GM21528 (cell line): ENCODE measurements around the gene SERBP1.
"Not testable (repeated sequence)": the region's sequence is repeated elsewhere in the genome, so short reads cannot be mapped to it uniquely, and the experiment has no call there.

ENCODE experiments used
- ATAC-seq: cut with Tn5 transposase; IDR thresholded peaks from one replicate; pipeline ENCODE4 v1.9.1; 2021; ENCODE audit warnings: mild to moderate bottlenecking, moderate library complexity; ENCODE audit not compliant: unreplicated experiment, low FRiP score

SERBP1 gene

DNA sequence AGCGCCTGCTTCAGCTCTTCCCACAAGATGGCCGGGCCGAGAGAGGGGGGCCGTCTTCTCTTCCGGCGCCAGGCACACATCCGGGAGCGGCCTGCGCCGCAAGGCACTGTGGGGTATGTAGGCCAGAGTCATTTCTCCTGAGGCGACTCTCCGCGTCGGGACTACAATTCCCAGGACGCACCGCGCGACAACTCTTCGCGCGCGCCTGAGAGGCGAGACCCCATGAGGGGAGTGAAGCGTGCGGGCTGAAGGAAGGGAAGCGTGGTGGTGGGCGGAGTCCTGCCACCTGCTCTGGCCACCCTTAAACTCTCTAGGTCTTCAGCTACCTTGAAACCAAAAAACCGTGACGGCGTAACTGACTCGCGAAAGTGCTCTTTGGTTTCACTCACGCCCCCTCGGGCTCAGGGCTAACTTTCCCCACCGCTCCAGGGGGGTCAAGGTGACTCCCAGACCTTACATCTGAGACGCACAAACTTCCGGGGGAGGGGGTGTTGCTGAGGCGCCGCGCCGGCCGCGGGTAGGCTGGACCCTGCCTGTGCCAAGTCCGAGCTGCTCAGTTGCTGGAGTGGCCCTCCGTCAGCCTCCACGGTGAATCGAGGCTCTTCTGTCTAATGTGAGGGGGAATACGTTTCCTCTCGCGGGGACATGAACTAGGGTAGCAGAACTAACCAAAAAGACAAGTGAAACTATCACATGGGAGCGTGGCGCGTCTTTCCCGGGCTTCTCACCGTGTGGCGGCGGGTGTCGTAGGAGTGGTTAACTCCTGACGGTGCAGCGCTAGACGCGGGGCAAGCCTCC, at the start of gene SERBP1:
Gene SERBP1 (minus strand): TSS at position 45 of the 798 bp plus-strand sequence. CDS start 102 bp downstream, outside the sequence.
- peak; percentile 92 for ATAC-seq

DNA sequence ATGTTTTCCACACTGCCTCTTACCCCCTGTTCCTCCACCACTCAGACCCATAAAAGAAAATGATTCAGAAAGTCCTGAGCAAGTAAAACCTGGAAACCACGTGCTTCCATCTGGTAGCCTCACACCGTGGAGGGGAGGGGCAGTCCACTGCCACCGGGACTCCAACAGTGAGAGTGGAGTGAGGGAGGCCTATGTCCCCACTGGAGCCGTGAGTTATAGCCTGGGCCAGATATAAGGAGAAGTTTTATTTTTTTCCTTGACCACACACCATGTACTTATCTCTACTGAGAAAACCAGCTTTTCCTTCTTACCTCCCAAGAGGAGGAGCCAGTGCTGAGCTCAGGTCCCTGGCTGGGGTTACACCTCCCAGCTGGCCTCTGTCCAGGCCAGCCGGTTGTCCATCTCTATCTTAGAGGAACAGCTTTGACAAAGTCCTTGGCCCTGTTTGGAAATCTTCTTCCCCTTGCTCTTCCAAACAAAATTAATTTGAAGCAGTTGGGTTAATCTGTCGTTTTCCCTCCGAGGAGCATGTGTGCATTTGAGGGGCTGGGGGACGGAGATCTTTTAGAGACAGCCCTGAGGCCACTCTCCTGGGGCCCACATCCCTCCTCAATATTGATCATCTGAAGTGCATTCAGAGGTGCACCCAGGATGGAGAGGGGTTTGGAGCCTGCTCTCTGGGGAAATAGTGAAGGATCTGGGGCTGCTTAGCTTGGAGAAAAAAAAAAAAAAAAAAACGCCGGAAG, 49.1 kb upstream of the SERBP1 start:
- no peak for ATAC-seq

GRCh38 chr1:67476906-67477305, 46.7 kb upstream of the SERBP1 start:
- no peak for ATAC-seq

- ATAC-seq, result no peak
Observed at GRCh38 chr1:67476006-67476482, 45.8 kb upstream of the SERBP1 start.

DNA sequence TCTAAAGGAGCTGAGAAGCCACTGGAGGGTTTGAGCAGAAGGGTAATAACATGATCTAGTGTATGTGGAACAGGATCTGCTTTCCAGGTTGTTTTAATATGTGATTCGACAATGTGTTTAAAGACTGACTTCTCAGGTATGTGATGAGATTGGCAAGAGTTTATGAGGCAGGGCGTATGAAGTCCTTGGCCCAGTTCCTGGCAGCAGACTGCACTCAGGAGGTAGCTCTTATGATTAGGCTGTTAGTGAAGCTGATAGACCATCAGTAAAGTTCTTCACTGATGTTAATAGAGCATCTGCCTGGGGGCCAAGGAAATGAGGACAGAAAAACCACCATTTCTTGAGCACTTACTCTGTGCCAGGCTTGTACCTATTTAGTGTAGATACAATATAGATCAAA, 41.9 kb upstream of the SERBP1 start:
- ATAC-seq, result no peak

DNA sequence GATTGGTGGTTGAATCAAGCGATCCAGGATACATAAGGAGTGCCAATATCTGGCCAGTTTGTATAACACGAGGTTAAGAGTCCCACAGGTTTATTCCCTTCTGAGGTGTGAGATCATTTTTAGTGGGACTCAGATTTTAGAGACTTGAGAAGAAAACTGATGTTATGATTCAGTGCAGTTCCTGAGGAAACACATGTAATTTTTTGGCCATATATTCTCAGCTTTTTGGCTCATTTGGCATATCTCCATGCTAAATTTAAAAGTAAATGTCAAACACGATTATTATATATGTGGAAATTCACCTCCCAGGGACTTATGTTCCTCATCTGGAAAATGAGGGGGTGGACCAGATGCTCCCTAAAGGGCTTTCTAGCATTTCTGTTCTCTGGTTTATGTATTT, 39.2 kb upstream of the SERBP1 start:
- ATAC-seq, result no peak

DNA sequence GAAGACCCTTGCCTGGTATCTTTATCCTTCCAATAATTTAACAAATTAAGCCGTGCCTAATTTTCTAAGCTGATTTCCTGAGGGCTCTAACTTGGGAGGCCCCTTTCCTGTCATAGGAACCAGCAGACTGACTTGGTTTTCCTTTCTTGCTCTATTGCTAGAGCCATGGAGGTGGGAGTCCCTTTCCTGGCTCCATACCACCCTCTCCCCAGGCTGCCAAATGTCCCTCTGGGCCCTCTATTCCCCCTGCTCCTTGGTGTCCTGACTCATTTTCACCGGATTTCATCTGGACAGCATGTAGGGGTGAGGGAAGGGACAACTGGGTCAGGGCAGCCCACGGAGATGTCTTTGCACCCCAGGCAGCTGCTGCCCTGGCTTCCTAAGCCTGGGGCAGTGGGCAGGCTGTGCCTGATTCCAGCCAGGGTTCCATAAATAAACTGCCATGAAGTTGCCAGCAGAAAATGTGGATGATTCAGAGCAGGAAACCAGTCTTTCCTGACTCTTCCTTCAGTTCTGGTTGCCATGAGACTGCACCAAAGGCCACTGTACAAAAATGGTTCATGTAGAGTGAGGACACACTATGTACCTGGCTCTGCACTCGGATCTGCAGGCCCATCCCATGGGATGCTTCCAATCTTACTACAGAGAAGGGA, 38.0 kb upstream of the SERBP1 start:
- no peak for ATAC-seq

DNA sequence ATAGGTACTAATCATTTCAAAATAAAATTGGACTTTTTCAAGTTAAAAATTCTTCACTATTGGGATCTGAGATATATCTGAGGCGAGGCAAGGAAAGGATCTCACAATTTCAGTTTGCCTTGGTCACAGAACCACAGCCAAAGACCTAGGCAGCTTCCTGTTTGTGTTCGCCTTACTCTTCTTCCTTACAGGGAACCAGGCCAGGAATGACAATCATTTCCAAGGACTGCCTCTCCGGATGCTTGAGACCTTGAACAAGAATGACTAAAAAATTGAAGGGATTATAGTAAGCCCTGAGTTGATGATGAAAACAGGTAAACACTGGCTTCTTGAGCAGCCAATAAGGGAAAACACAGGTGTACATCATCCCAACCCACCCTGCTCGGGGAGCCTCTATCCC, 35.2 kb upstream of the SERBP1 start:
- no peak for ATAC-seq

DNA sequence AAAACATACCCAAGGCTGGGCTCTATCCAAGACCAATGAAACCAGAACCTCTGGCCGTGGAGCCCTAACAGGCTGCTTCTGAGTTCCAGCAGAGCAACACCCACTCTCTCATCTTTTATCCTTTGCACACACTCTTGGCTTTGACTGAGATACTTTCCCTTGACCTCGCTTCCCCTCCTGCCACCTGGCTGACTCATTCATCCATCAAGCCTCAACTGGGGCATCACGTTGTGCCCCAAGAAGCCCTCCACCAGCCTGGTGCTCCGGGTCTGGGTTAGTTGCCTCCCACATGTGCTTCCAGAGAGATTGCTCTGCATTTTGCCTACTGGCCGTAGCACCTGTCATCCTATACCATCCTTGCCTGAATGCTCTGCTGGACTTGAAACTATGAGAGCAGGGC, 34.5 kb upstream of the SERBP1 start:
- no peak for ATAC-seq

DNA sequence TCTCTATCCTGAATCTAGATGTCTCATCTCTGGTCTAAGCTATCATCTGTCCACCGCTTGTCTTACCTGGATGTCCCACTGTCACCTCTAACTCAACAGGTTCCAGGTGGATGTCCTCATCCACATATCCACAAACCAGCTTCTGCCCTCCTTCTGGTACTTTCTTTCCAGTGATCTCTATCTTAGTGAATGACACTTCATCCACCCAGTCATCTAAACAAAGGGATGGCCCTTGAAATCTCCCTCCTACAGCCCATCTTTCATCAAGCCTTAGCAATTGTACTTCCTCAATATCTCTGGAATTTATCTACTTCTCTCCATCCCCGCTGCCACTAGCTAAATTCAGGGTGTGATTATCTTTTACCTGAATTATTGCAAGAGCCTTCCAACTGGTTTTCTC, 33.9 kb upstream of the SERBP1 start:
- no peak for ATAC-seq

DNA sequence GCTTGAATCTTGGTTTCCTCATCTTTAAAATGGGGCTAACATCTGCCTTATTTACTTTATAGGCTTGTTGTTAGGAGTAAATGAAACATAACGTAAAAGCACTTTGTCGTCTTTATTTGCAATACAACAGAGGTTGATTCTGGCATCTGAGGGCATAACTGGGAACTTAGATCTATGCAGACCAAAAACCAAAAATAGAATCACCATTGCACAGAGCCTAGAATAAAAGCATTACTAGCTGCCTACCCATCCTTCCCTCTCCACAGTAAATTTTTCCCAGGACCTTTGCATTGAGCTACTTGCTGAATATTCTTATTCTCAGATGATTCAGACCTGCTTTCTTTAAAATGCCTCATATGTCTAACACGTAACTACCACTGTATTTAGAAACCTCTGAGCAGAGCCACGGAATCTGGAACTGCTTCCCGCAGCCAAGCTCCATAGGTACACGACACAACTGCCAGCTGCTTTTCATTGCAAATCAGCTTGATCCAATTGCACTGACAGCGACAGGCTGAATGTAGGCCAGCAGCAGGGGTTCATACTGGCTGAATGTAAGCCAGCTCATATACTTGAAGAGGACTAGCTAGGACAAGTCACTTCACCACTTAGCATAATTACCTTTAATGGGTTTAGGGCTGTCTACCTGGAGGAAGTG, 33.2 kb upstream of the SERBP1 start:
- ATAC-seq, result no peak

- no peak for ATAC-seq
Observed at GRCh38 chr1:67460676-67461500, 30.7 kb upstream of the SERBP1 start.

DNA sequence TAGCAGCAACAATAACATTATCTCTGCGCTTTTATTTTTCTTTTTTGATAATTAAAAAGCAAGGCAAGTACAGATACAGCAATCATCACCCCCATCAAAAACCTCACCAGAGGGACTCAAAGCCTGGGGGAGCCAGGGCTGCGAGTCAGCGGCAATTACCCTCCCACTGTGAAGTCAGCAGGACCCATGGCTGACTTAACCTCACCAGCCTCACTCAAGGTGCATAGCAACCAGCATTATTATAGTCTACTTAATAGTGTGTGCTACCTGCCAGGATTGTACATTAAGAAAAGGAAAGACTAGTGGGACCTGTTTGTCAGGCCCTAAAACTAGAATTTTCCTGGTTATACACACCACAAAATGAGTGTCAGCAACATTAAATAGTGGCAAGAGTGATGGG, 28.9 kb upstream of the SERBP1 start:
- no peak for ATAC-seq

DNA sequence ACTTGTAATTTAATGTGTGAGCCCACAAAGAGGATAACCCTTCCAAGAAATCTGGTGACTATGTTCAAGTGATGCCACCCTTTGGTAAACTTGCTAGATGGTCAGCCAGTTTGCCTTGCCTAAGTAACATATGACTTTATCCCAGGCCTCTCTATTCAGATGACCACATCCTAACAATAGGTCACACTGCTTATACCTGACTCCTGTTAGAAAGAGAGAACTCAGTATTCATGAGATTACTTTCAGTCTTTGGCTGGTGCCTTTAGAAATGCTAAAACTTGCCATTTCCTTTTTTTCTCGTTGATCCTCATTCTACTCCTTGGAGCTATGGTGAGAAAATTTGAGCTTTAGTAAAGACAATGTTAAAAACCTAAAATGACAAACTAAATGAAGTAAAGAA, 28.5 kb upstream of the SERBP1 start:
- no peak for ATAC-seq

DNA sequence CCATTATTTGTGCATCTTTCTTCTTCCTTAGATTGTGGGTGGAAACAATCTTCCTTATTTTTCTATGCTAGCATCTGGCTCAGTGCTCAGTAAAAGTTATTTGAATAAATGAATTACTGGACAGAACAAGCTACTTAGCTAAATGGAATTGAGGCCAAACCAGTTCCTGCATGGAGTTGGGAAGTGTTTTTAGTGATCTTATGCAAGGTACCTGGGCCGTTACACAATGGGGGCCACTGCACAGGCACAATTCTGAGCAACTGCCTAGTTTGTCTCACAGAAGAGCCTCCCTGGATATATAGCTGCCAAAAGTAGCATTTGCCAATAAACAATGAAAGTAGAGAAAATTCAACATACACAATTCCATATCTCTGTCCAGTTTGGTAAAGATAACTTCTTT, 27.0 kb upstream of the SERBP1 start:
- no peak for ATAC-seq

DNA sequence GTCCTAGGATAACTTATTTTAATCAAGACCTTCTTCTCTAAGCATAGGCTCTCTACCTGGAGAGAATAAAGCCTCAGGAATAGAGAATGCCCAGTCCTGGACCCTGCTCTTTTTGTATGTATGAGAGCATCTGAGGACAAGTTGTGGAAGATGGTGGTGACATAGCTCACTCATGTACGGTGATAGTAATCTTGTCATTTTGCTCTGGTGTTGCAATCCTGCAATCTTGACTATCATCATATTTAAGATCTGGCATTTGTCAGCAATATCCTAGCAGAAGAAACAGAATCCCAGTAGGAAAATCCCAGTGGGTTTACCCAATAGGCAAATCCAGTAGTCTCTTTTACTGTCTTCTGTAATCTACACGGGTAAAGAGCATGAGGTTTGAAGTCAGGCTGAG, 21.6 kb upstream of the SERBP1 start:
- ATAC-seq, result no peak

DNA sequence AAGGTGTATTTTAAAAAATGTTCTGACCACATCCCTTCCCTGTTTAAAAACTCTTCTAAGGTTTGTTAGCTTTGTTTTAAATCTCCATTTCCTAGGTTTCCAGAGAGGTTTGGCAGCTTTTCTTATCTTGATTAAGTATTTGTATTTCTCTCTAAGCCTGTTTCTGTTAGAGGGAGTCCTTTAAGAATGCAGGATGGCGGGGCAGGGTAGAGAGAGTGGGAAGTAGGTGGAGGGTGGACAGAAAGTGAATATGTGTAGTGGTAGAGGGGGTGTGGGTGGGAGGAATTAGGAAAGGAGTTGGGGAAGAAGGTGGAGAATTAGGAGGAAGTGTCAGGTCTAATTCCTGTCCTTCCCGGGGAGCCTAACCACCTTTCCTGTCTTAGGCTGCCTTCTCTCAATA, 21.2 kb upstream of the SERBP1 start:
- ATAC-seq, result no peak

GRCh38 chr1:67446893-67447292, 16.7 kb upstream of the SERBP1 start:
- no peak for ATAC-seq

DNA sequence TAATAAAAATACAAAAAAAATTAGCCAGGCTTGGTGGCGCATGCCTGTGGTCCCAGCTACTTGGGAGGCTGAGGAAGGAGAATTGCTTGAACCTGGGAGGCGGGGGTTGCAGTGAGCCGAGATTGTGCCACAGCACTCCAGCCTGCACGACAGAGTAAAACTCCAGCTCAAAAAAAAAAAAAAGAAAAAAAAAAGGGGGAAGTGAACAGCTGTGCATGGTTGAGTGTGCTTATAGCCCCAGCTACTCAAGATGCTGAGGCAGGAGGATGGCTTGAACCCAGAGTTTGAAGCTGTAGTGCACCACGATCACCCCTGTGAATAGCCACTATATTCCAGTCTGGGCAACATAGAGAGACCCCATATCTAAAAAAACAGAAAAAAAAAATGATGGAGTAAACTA, 15.8 kb upstream of the SERBP1 start:
- ATAC-seq, result not testable (repeated sequence)

DNA sequence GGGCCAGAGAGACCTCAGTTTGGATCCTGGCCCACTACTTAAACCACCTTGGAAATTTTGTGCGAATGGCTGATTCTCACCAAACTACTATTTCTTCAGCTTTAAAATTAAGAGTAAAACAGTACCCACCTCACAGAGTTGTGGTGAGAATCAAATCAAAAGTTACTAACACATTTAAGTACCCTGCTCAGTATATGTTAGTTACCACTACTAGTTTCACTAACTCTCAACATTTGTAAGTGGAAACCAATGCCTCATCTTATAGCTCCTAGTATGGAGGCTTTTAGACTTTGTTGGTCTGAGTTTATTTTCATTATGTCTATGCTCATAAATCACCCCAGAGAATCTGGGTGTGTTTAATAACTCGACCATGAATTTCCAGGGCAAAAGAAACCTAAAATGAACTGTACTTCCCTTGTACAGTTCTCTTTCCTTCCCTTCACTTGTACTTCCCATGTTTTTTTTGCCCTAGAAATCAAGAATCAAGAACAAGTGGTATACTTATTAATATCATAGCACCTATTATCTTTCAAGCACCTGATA, 11.6 kb upstream of the SERBP1 start:
- ATAC-seq, result no peak
